HL-60 (cell line): ENCODE measurements around the gene AMER1.

Source experiments
- DNase-seq, 2 experiments: peaks; one replicate each; pipeline ENCODE4 v3.0.0-alpha.2; 2010 to 2020; ENCODE audit warnings: low read depth in 1 of 2, low spot score in 1 of 2
- H3K27ac ChIP-seq: fragments of 250-450 bp; sonication (Bioruptor Pico); replicated peaks from 2 replicates; pipeline ENCODE4 v1.5.1; 2020; ENCODE audit warnings: mild to moderate bottlenecking, moderate library complexity
- H3K27me3 ChIP-seq: fragments of 250-450 bp; sonication (Bioruptor Pico); 2 replicates; pipeline ENCODE4 v1.5.1; 2021; ENCODE audit warnings: mild to moderate bottlenecking, moderate library complexity; ENCODE audit not compliant: insufficient read depth, poor library complexity, severe bottlenecking
- H3K4me3 ChIP-seq: replicated peaks from 2 replicates; pipeline ENCODE4 v1.5.1; 2011; ENCODE audit warnings: mild to moderate bottlenecking, control low read depth, low read length; ENCODE audit not compliant: insufficient read depth
- CTCF ChIP-seq: IDR thresholded peaks from one replicate; pipeline ENCODE4 v1.5.1; 2011; ENCODE audit warnings: low read length, control low read depth, inconsistent platforms; ENCODE audit not compliant: insufficient read depth
- GABPA ChIP-seq: IDR thresholded peaks from 2 replicates; pipeline ENCODE4 v1.6.1; 2012; ENCODE audit warnings: low read depth
- POLR2AphosphoS5 ChIP-seq: IDR thresholded peaks from 2 replicates; pipeline ENCODE4 v1.6.1; 2012; ENCODE audit warnings: low read depth
- REST ChIP-seq: IDR thresholded peaks from 2 replicates; pipeline ENCODE4 v1.6.1; 2012; ENCODE audit warnings: low read depth; ENCODE audit not compliant: insufficient replicate concordance
- SPI1 ChIP-seq: IDR thresholded peaks from 2 replicates; pipeline ENCODE4 v1.6.1; 2012; ENCODE audit warnings: low read depth, mild to moderate bottlenecking, borderline replicate concordance

The AMER1 gene

GRCh38 chrX:64182208-64182607, 23.3 kb downstream of the AMER1 start:
- DNase-seq, result no peak
- no peaks in the 10 kb centered on the region for H3K27me3 ChIP-seq
- TF ChIP-seq POLR2AphosphoS5 (no peak), CTCF (no peak), SPI1 (no peak), REST (no peak), GABPA (no peak)
- no peak overlapping the region for H3K27ac ChIP-seq
- H3K4me3 ChIP-seq, result no peak overlapping the region

GRCh38 chrX:64176876-64177275, 28.6 kb downstream of the AMER1 start:
- TF ChIP-seq CTCF (no peak), GABPA (no peak), POLR2AphosphoS5 (no peak), REST (no peak), SPI1 (no peak)
- no peak for DNase-seq
- no peaks in the 10 kb centered on the region for H3K27me3 ChIP-seq

GRCh38 chrX:64169988-64170387, 35.5 kb downstream of the AMER1 start:
- Histone ChIP-seq H3K27me3 (no peaks in the 10 kb centered on the region), H3K4me3 (no peak overlapping the region), H3K27ac (no peak overlapping the region)
- TF ChIP-seq REST, result no peak
- TF ChIP-seq GABPA, result no peak
- TF ChIP-seq POLR2AphosphoS5, result no peak
- no peak for TF ChIP-seq CTCF
- TF ChIP-seq SPI1, result no peak
- DNase-seq, result no peak

More at GRCh38 chrX:64176876-64177275, 28.6 kb downstream of the AMER1 start:
- Histone ChIP-seq H3K27ac (no peak overlapping the region), H3K4me3 (no peak overlapping the region)
